ENCODE results near the gene HSPA1A.
"Not testable (repeated sequence)": the region's sequence is repeated elsewhere in the genome, so short reads cannot be mapped to it uniquely, and the experiment has no call there.

The HSPA1A gene

GRCh38 chr6:31813465-31813849 is 1.9 kb upstream of the HSPA1A start:
- no peak for DNase-seq

GRCh38 chr6:31814677-31815024 is 692 bp upstream of the HSPA1A start:
- DNase-seq: peak; percentile 52

DNA sequence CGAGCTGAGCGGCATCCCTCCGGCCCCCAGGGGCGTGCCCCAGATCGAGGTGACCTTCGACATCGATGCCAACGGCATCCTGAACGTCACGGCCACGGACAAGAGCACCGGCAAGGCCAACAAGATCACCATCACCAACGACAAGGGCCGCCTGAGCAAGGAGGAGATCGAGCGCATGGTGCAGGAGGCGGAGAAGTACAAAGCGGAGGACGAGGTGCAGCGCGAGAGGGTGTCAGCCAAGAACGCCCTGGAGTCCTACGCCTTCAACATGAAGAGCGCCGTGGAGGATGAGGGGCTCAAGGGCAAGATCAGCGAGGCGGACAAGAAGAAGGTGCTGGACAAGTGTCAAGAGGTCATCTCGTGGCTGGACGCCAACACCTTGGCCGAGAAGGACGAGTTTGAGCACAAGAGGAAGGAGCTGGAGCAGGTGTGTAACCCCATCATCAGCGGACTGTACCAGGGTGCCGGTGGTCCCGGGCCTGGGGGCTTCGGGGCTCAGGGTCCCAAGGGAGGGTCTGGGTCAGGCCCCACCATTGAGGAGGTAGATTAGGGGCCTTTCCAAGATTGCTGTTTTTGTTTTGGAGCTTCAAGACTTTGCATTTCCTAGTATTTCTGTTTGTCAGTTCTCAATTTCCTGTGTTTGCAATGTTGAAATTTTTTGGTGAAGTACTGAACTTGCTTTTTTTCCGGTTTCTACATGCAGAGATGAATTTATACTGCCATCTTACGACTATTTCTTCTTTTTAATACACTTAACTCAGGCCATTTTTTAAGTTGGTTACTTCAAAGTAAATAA is 2.0 kb downstream of the HSPA1A start:
- not testable (repeated sequence) for DNase-seq

DNA sequence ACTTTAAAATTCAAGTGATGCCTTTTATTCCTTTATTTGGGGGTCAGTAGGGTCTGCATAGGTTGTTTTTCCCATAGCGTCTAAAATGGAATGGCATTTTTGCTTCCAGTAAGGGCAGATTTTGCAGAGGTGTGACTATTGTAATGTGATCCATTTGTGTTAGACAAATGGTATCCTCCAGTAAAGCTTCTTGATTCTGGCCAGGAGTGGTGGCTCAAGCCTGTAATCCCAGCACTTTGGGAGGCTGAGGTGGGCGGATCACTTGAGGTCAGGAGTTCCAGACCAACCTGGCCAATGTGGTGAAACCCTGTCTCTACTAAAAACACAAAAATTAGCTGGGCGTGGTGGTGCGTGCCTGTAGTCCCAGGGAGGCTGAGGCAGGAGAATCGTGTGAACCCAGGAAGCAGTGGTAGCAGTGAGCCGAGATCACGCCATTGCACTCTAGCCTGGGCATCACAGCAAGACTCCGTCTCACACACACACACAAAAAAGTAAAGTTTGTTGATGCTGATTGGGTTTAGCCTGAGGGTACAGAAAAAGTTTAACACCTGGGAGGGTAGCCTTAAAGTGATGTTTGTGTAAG is 2.7 kb downstream of the HSPA1A start:
- not testable (repeated sequence) for DNase-seq

GRCh38 chr6:31819871-31820299 is 4.5 kb downstream of the HSPA1A start:
- no peak for DNase-seq

GRCh38 chr6:31820399-31820798 is 5.1 kb downstream of the HSPA1A start:
- DNase-seq: not testable (repeated sequence)

DNA sequence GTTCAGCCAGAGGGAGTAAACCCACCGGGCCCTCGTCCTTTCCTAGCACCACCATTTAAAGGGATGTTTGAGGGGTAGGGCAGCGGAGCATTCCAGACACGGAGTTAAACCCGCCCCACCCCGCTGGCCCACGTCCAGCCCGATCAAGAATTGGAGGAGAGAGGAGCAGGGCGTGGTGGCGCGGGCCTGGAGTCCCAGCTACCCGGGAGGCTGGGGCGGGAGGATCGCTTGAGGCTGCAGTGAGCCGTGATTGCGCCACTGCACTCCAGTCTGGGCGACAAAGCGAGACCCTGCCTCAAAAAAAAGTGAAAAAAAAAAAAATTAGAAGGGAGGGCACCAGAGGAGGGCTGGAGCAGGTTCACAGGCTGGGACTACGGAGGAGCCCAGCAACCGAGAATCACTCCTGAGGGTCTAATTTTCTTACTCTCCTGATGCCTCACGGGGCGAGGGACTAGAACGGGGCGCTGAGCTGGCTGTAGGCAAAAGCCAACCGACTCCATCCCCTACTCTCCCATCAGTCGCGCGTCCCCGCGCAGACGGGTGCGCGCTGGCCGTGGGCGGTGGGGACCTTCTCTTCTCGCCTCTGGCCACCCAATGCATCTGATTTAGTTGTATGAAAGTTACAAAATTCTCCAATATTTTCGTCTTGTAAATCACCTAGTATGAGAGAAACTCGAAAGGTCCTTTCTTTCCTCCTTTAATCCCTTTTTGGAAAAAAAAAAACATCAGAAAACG is 6.1 kb downstream of the HSPA1A start:
- DNase-seq: peak; percentile 41

DNA sequence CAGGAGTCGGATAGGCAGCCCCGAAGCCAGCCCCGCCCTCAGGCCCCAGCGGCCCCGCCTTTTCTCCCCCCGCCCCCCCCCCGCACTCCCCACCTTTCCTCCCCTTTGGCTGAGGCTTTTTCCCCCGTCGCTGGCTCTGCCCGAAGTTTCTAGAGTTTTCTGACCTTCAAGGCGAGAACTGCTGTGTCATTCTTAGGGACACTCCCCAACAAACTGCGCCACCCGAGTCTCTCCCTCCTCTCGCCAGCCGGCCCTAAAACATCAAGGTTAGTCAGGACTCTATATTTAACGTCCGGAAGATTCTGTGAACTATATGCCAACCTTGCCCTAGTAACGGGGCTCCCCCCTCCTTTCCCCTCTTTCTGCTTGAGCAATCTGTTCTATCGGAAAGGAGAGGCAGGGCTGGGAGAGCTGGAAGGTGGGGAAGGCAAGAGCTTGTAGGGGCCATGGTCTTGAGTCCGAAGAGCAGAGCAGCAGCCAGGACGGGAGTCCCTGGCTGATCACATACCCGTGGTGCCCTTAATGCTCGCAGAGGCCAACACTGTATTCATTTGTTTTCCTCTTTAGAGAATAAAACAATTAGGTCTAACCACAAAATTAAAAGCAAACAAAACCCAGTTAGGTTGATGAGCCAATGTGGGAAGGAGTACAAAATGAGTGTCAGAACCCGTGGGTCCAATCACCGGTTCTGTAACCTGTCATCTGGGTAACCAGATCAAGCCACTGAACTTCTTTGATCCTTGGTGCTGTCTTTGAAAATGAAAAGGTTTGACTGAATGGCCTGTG is 6.9 kb downstream of the HSPA1A start:
- peak; percentile 52 for DNase-seq

DNA sequence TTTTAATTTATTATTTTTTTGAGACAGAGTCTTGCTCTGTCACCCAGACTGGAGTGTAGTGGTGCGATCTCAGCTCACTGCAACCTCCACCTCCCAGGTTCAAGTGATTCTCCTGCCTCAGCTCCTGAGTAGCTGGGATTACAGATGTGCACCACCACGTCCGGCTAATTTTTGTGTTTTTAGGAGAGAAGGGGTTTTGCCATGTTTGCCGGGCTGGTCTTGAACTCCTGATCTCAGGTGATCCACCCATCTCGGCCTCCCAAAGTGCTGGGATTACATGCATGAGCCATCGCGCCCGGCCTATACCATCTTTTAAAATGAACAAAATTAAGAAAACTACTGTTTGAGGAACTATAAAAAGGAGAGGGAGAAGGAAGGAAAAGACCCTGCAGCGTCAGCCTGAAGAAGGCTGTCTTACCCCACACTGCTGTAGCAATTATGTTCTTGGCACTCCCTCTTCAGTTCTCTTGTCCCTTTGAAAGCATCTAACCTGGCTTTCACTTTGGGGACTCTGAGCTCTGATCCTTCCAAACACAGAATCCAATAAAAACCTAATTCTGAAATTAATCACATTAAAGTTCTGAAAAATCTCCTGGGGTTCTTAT is 8.4 kb downstream of the HSPA1A start:
- DNase-seq: not testable (repeated sequence)

DNA sequence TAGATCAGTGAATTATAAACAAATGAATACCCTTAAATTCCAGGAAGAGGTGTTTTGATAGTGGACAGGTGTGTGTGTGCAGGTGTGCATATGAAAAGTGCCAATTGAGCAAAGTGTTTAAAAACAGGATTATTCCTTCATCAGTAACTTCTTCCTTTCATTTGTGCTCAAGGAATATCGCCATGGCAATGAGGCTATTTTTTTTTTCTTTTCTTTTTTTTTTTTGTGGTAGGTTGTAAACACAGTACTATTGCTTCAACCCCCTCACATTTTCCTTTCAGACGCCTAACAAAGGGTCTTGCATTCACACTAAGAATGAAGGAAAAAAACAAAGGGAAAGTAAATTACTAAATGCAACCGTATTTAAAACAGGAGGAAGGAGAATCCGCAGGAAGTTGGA is 10.2 kb downstream of the HSPA1A start:
- no peak for DNase-seq

DNA sequence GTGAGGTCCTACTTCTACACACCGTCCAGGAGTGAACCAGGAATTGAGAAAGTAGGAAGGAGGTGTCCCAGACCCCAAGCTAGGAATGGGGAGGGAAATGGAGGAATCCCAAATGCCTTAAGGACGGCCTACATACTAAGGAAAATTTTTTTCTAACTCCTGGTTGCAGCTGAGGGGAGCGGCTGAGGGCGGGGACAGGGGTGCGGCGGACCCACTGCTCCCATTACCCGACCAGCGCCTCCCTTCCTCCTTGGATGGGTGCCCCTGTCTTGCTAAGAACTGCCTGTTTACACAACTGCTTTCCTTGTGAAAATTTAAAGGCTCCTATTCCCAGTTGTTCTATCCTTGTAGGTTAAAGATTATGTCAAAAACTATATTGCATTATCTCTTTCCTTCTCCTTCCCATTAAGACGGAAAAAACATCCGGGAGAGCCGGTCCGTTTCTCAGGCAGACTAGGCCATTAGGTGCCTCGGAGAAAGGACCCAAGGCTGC is 11.5 kb downstream of the HSPA1A start:
- peak; percentile 35 for DNase-seq

DNA sequence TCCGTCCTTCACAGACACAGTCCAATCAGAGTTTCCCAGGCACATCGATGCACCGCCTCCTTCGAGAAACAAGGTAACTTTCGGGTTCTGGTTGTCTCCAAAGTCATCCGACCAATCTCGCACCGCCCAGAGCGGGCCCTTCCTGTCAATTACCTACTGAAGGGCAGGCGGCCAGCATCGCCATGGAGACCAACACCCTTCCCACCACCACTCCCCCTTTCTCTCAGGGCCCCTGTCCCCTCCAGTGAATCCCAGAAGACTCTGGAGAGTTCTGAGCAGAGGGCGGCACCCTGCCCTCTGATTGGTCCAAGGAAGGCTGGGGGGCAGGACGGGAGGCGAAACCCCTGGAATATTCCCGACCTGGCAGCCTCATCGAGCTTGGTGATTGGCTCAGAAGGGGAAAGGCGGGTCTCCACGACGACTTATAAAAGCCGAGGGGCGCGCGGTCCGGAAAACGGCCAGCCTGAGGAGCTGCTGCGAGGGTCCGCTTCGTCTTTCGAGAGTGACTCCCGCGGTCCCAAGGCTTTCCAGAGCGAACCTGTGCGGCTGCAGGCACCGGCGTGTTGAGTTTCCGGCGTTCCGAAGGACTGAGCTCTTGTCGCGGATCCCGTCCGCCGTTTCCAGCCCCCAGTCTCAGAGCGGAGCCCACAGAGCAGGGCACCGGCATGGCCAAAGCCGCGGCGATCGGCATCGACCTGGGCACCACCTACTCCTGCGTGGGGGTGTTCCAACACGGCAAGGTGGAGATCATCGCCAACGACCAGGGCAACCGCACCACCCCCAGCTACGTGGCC is 12.1 kb downstream of the HSPA1A start, which contains the start of gene HSPA1B:
HSPA1B (plus strand) TSS at position 453 of the 794 bp plus-strand sequence; CDS start at position 666, 213 bp downstream.
- peak; percentile 87 for DNase-seq

GRCh38 chr6:31829633-31830283 is 14.4 kb downstream of the HSPA1A start:
- DNase-seq: no peak

DNA sequence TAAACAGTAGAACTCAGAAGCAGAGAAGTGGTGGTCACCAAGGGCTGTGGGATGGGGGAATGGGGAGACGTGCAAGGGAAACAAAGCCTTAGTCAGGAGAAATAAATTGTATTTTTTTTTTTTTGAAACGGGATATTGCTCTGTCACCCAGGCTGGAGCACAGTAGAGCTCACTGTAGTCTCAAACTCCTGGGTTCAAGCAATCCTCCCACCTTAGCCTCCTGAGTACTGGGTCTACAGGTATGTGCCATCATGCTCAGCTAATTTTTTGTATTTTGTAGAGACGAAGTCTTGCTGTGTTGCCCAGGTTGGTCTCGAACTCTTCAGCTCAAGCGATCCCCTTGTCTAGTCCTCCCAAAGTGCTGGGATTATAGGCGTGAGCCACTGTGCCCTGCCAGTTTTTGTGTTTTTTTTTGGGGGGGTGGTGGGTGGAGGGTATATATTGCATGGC is 15.6 kb downstream of the HSPA1A start:
- DNase-seq: no peak

DNA sequence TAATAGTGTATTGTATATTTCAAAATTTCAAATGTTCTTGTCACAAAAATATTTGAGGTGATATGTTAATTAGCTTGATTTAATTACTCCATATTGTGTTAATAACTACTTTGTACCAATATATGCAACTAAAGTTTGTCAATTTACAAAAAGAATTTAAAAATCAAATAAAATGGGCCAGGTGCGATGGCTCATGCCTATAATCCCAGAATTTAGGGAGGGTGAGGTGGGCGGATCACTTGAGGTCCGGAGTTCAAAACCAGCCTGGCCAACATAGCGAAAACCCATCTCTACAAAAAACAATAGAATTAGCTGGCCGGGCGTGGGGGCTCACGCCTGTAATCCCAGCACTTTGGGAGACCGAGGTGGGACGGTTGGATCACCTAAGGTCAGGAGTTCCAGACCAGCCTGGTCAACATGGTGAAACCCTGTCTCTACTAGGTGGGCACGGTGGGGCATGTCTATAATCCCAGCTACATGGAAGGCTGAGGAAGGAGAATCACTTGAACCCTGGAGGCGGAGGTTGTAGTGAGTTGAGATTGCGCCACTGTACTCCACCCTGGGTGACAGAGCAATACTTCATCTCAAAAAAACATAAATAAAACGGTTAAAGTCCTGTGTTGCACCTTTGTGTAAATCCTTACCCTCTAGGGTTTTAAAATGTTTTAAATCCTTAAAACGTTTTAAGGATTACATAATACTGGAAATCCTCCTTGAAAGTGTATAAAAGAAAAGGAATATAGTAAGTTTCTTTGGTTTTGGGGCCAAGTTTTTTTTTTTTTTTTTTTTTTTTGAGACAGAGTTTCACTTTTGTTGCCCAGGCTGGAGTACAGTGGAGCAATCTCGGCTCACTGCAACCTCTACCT is 16.2 kb downstream of the HSPA1A start:
- no peak for DNase-seq

DNA sequence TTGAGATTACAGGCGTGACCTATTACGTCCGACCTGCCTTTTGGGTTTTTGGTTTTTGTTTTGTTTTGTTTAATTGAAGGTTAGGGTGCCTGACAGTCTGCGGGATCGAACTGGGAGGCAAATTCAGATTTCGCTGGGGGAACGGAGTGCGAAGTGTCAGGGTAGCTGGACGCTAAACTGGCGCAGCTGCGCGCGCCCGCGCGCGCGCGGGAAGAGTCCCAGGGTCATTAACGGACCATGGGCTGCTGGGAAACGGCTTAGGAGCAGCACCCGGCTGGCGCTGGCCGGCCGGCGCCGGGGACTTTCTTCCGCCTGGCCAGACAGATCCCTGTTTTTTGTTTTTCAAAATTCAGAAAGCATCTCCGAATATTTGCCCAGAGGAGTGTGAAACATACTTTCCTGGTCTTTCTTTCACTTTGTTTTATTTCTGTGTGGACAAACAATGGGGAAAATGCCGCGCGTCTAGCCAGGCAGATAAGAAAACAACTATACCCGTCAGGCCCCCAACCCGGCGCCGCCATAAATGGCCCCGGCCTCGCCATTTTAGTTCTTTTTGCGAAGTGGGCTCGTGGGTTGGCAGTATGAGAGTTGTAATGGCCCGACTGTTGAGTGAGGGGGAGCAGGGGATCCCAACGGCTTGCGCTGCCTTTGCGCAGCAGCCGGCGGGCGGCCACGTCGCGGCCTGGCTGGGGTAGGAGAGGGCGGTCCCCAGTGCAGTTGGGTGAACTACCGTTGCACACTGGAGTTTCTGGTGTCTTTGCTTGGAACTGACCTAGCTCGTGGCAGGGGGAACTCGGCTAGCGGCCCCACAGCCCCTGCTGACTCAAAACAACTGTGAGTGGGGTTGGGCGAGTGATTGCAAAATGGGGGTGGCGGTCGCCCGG is 19.3 kb downstream of the HSPA1A start:
- DNase-seq: peak; percentile 70

GRCh38 chr6:31836047-31836473 is 20.7 kb downstream of the HSPA1A start:
- no peak for DNase-seq

- DNase-seq: no peak
Observed at GRCh38 chr6:31836474-31837368, 21.4 kb downstream of the HSPA1A start.

Data from activated effector memory CD4-positive, alpha-beta T cell treated with Interleukin-2 at 50 U/mL for 16 hours (primary cell).